HEK293 (cell line): Measurements from ENCODE around the gene GANAB.
A peak's percentile ranks its signal among the peaks of the same experiment; 100 is the strongest.

Source experiments
- CTCF ChIA-PET: fragments of 350-600 bp; formaldehyde crosslinking; extraction: SDS; loops from one replicate; lab custom pipeline; 2021; ENCODE audit warnings: antibody characterized with exemption; lab: Yijun Ruan, JAX
- POLR2A ChIA-PET: fragments of 300-600 bp; formaldehyde crosslinking; extraction: SDS; loops from one replicate; lab custom pipeline; 2020; ENCODE audit warnings: antibody characterized with exemption, inconsistent platforms; lab: Yijun Ruan, JAX
- H3K27ac ChIP-seq: fragments of 200-500 bp; sonication (Bioruptor generic); 2 replicates; pipeline ENCODE4 v1.5.1; 2014; ENCODE audit warnings: low read depth, low read length, control low read depth, inconsistent platforms; ENCODE audit errors: extremely low read depth
- H3K36me3 ChIP-seq, 2 experiments: fragments of 200-500 bp in 1 of 2; sonication (Bioruptor generic) in 1 of 2; 1 replicate in 1 of 2; 2 replicates in 1 of 2; pipeline ENCODE4 v1.5.1; 2014 to 2017; ENCODE audit warnings: inconsistent platforms in 2 of 2, low read length in 2 of 2; ENCODE audit not compliant: control insufficient read depth in 2 of 2, insufficient read depth in 1 of 2
- H3K4me1 ChIP-seq: fragments of 200-500 bp; sonication (Bioruptor generic); 2 replicates; pipeline ENCODE4 v1.5.1; 2014; ENCODE audit warnings: mild to moderate bottlenecking, low read length, inconsistent platforms; ENCODE audit not compliant: control insufficient read depth, insufficient read depth
- H3K4me3 ChIP-seq: 2 replicates; pipeline ENCODE4 v1.5.1; 2011; ENCODE audit warnings: low read depth, mild to moderate bottlenecking, control low read depth, low read length, moderate library complexity
- H3K9me3 ChIP-seq: fragments of 200-500 bp; sonication (Bioruptor generic); 2 replicates; pipeline ENCODE4 v1.5.1; 2014; ENCODE audit warnings: low read depth, low read length, inconsistent platforms; ENCODE audit not compliant: control insufficient read depth, insufficient read depth
- KLF16 ChIP-seq: fragments of 450-650 bp; formaldehyde crosslinking; IDR thresholded peaks from 2 replicates; pipeline ENCODE4 v1.5.1; 2017; ENCODE audit warnings: missing biosample characterization, missing genetic modification characterization
- PRDM1 ChIP-seq: fragments of 450-650 bp; formaldehyde crosslinking; IDR thresholded peaks from 2 replicates; pipeline ENCODE4; 2016; ENCODE audit warnings: missing biosample characterization, missing genetic modification characterization
- SETDB1 ChIP-seq: IDR thresholded peaks from one replicate; pipeline ENCODE4 v1.6.1; 2017; ENCODE audit warnings: mild to moderate bottlenecking, low read length, moderate library complexity, mixed read lengths; ENCODE audit not compliant: insufficient read length
- ZBTB10 ChIP-seq: fragments of 450-650 bp; formaldehyde crosslinking; IDR thresholded peaks from 2 replicates; pipeline ENCODE4 v1.5.1; 2016; ENCODE audit warnings: missing biosample characterization, missing genetic modification characterization
- ZBTB21 ChIP-seq: fragments of 450-650 bp; formaldehyde crosslinking; IDR thresholded peaks from 2 replicates; pipeline ENCODE4 v1.5.1; 2017; ENCODE audit warnings: missing biosample characterization, missing genetic modification characterization
- ZNF146 ChIP-seq: fragments of 450-650 bp; formaldehyde crosslinking; IDR thresholded peaks from 2 replicates; pipeline ENCODE4 v1.5.1; 2016; ENCODE audit warnings: missing biosample characterization, missing genetic modification characterization
- ZNF175 ChIP-seq: fragments of 450-650 bp; formaldehyde crosslinking; IDR thresholded peaks from 2 replicates; pipeline ENCODE4 v1.5.1; 2016; ENCODE audit warnings: missing biosample characterization, missing genetic modification characterization
- ZNF274 ChIP-seq, 2 experiments: fragments of 200-500 bp in 1 of 2; fragments of 450-650 bp in 1 of 2; sonication (Bioruptor generic) in 1 of 2; formaldehyde crosslinking in 1 of 2; IDR thresholded peaks; 2 replicates each; pipeline versions ENCODE4 v1.5.1 to v1.6.1; 2014 to 2016; ENCODE audit warnings: borderline replicate concordance in 1 of 2, inconsistent platforms in 1 of 2, low read length in 1 of 2, missing biosample characterization in 1 of 2, missing genetic modification characterization in 1 of 2
- ZNF354C ChIP-seq: fragments of 450-650 bp; formaldehyde crosslinking; IDR thresholded peaks from 2 replicates; pipeline ENCODE4 v1.5.1; 2016; ENCODE audit warnings: missing biosample characterization, missing genetic modification characterization, low read depth, borderline replicate concordance
- ZNF404 ChIP-seq: fragments of 450-650 bp; formaldehyde crosslinking; IDR thresholded peaks from 2 replicates; pipeline ENCODE4 v1.5.1; 2017; ENCODE audit warnings: missing biosample characterization, missing genetic modification characterization
- ZNF513 ChIP-seq: fragments of 450-650 bp; IDR thresholded peaks from 2 replicates; pipeline ENCODE4 v1.5.1; 2018; ENCODE audit warnings: missing biosample characterization, missing genetic modification characterization
- ZNF529 ChIP-seq: fragments of 450-650 bp; formaldehyde crosslinking; IDR thresholded peaks from 2 replicates; pipeline ENCODE4 v1.5.1; 2017; ENCODE audit warnings: missing genetic modification characterization, missing biosample characterization; ENCODE audit not compliant: insufficient replicate concordance
- ZNF530 ChIP-seq: fragments of 450-650 bp; formaldehyde crosslinking; IDR thresholded peaks from 2 replicates; pipeline ENCODE4 v1.5.1; 2016; ENCODE audit warnings: low read depth, missing biosample characterization, missing genetic modification characterization
- ZNF585B ChIP-seq: fragments of 450-650 bp; formaldehyde crosslinking; IDR thresholded peaks from 2 replicates; pipeline ENCODE4 v1.5.1; 2016; ENCODE audit warnings: missing biosample characterization, missing genetic modification characterization
- ZNF600 ChIP-seq: fragments of 450-650 bp; formaldehyde crosslinking; IDR thresholded peaks from 2 replicates; pipeline ENCODE4 v1.5.1; 2016; ENCODE audit warnings: missing biosample characterization, missing genetic modification characterization
- ZNF776 ChIP-seq: fragments of 450-650 bp; formaldehyde crosslinking; IDR thresholded peaks from 2 replicates; pipeline ENCODE4 v1.5.0; 2017; ENCODE audit warnings: missing biosample characterization, missing genetic modification characterization, borderline replicate concordance
- ZNF830 ChIP-seq: fragments of 450-650 bp; IDR thresholded peaks from 2 replicates; pipeline ENCODE4 v1.5.0; 2018; ENCODE audit warnings: missing biosample characterization, missing genetic modification characterization, low read depth, mild to moderate bottlenecking, moderate library complexity
- ZSCAN30 ChIP-seq: fragments of 450-650 bp; IDR thresholded peaks from 2 replicates; pipeline ENCODE4 v1.5.1; 2018; ENCODE audit warnings: missing biosample characterization, mild to moderate bottlenecking, missing genetic modification characterization, moderate library complexity
- TF ChIP-seq, protein P1 (sequence below): fragments of 450-650 bp; formaldehyde crosslinking; IDR thresholded peaks from 2 replicates; pipeline ENCODE4 v1.5.1; 2016; ENCODE audit warnings: missing biosample characterization, missing genetic modification characterization
- TF ChIP-seq, protein P2 (sequence below): fragments of 450-650 bp; formaldehyde crosslinking; optimal IDR thresholded peaks from 2 replicates; pipeline ENCODE3; 2016; ENCODE audit warnings: missing biosample characterization, mild to moderate bottlenecking, missing genetic modification characterization

The GANAB gene

GRCh38 chr11:62578541-62578940 is 67.9 kb downstream of the GANAB start:
- Histone ChIP-seq H3K9me3 (no peaks in the 10 kb centered on the region), H3K27ac (no peak overlapping the region), H3K36me3 (peaks cover 0 to 77% of the 10 kb centered on the region in 2 experiments; a peak in 2 of 3 replicates), H3K4me3 (no peak overlapping the region), H3K4me1 (no peaks in the 10 kb centered on the region)
- CTCF ChIA-PET, result interaction anchor here (1.1 kb wide), 1 partner anchor 18 kb away, joined by 4 read pairs; no protein-coding TSS in a partner anchor
- POLR2A ChIA-PET, result interaction anchor here (1.6 to 3.2 kb wide), 2 partner anchors 13 to 23 kb away, joined by 3 to 8 read pairs; partner anchors contain the start of genes MTA2 and TUT1
- no peak for TF ChIP-seq SETDB1
- TF ChIP-seq ZBTB10 (tag by site-specific recombination), result no peak
- TF ChIP-seq ZNF175, result no peak
- no peak for TF ChIP-seq ZNF585B (tag by site-specific recombination)
- no peak for TF ChIP-seq ZNF404 (tag by site-specific recombination)
- no peak for TF ChIP-seq ZNF529
- TF ChIP-seq ZNF776 (tag by site-specific recombination), result no peak

DNA sequence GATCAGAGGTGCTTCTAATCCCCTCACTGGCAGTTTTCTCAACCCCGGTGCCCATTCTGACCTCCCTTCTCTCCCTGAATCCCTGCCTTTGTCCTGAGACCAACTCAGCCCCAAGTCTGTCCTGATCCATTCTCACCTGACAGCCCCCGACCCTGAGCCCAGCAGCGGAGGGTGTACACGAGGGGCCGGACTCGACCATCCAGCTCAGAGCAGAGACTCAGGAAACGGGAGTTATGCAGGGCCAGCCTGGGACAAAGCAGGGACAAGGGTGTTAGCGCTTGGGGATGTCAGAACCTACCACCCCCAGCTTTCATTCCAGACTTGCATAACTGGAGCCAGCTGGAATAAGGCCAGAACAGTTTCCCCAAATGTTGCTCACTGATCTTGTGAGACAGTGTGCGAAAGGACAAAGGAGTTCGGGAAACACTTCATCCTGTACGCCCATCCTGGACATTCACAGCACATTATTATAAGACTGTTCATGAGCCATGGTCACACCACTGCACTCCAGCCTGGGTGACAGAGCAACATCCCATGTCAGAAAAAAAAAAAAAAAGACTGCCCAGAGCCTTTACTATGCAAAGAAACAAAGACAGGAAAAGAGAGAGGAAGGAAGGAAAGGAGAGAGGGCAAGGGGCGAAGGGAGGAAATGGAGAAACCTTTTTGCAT is 69.2 kb downstream of the GANAB start:
- CTCF ChIA-PET, result interaction anchor here (0.6 to 0.9 kb wide), 2 partner anchors 33 to 72 kb away, joined by 3 to 4 read pairs; no protein-coding TSS in a partner anchor
- Histone ChIP-seq H3K4me3 (no peak overlapping the region), H3K4me1 (no peaks in the 10 kb centered on the region), H3K27ac (no peak overlapping the region), H3K9me3 (no peaks in the 10 kb centered on the region), H3K36me3 (peaks cover 0 to 83% of the 10 kb centered on the region in 2 experiments; a peak in 2 of 3 replicates)
- TF ChIP-seq ZSCAN30 (tag by site-specific recombination) (no peak), PRDM1 (tag by site-specific recombination) (0 out of 2 replicates have a peak, but pooled peaks have one; percentile 6), ZNF600 (tag by site-specific recombination) (0 out of 2 replicates have a peak, but pooled peaks have one; percentile 29)
- POLR2A ChIA-PET, result interaction anchor here (0.6 to 3.2 kb wide), 5 partner anchors 15 to 88 kb away, joined by 3 to 8 read pairs (median 3); partner anchors contain the start of genes C11orf98, CSKMT, GANAB and MTA2

GRCh38 chr11:62575837-62576236 is 70.6 kb downstream of the GANAB start:
- H3K4me1 ChIP-seq, result no peaks in the 10 kb centered on the region
- H3K27ac ChIP-seq, result no peak overlapping the region
- ChIA-PET CTCF (interaction anchor here (1.5 kb wide), 1 partner anchor 151 kb away, joined by 4 read pairs; no protein-coding TSS in a partner anchor), POLR2A (interaction anchor here (0.5 kb wide), 1 partner anchor 178 kb away, joined by 4 read pairs; the partner anchor contains the start of gene ZBTB3)
- no peak overlapping the region for H3K4me3 ChIP-seq
- no peaks in the 10 kb centered on the region for H3K9me3 ChIP-seq
- H3K36me3 ChIP-seq, result peaks cover 5 to 85% of the 10 kb centered on the region in 2 experiments; a peak in 2 of 3 replicates
- TF ChIP-seq ZBTB21 (tag by site-specific recombination) (no peak), ZNF354C (tag by site-specific recombination) (no peak), ZNF530 (no peak), ZNF274 (IDR thresholded peaks at IDR 0.05; ENCODE audit: low read length) (no peak), ZNF274 (tag by site-specific recombination; IDR thresholded peaks at IDR 0.05; ENCODE audit: borderline replicate concordance) (no peak), ZNF146 (tag by site-specific recombination) (no peak), ZNF830 (no peak), ZNF513 (tag by site-specific recombination) (no peak), KLF16 (no peak)
- TF ChIP-seq, protein P1, sequence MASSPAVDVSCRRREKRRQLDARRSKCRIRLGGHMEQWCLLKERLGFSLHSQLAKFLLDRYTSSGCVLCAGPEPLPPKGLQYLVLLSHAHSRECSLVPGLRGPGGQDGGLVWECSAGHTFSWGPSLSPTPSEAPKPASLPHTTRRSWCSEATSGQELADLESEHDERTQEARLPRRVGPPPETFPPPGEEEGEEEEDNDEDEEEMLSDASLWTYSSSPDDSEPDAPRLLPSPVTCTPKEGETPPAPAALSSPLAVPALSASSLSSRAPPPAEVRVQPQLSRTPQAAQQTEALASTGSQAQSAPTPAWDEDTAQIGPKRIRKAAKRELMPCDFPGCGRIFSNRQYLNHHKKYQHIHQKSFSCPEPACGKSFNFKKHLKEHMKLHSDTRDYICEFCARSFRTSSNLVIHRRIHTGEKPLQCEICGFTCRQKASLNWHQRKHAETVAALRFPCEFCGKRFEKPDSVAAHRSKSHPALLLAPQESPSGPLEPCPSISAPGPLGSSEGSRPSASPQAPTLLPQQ (tag by site-specific recombination), result no peak
- TF ChIP-seq, protein P2, sequence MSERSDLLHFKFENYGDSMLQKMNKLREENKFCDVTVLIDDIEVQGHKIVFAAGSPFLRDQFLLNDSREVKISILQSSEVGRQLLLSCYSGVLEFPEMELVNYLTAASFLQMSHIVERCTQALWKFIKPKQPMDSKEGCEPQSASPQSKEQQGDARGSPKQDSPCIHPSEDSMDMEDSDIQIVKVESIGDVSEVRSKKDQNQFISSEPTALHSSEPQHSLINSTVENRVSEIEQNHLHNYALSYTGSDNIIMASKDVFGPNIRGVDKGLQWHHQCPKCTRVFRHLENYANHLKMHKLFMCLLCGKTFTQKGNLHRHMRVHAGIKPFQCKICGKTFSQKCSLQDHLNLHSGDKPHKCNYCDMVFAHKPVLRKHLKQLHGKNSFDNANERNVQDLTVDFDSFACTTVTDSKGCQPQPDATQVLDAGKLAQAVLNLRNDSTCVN, result no peak
